Activated CD4-positive, alpha-beta memory T cell treated with anti-CD3 and anti-CD28 coated beads for 36 hours (primary cell): ENCODE measurements around the gene STAB2. TPM values are rescaled to one million over a fixed set of nuclear protein-coding genes. Genes with fewer than 3 reads are reported as not detected.

Experiments
- CTCF ChIA-PET: fragments of 350-600 bp; sonication (Branson Sonifier 250); formaldehyde crosslinking; loops from one replicate; lab custom pipeline; 2021; ENCODE audit warnings: antibody characterized with exemption, inconsistent platforms; lab: Charles Lee
- POLR2A ChIA-PET: fragments of 350-600 bp; sonication (Branson Sonifier 250); formaldehyde crosslinking; loops from one replicate; lab custom pipeline; 2021; ENCODE audit warnings: antibody characterized with exemption; lab: Charles Lee
- DNase-seq: peaks from one replicate; pipeline ENCODE4 v3.0.0-alpha.2; 2020
- H3K27ac Mint-ChIP-seq: one replicate; pipeline ENCODE4 v1.8.0; 2021; ENCODE audit warnings: mixed read lengths
- H3K27me3 Mint-ChIP-seq: one replicate; pipeline ENCODE4 v1.8.0; 2021; ENCODE audit warnings: mixed read lengths
- H3K36me3 Mint-ChIP-seq: one replicate; pipeline ENCODE4 v1.8.0; 2021; ENCODE audit warnings: mixed read lengths
- H3K4me1 Mint-ChIP-seq: one replicate; pipeline ENCODE4 v1.8.0; 2021; ENCODE audit warnings: low read depth, mixed read lengths
- H3K4me3 Mint-ChIP-seq: one replicate; pipeline ENCODE4 v1.8.0; 2021; ENCODE audit warnings: mild to moderate bottlenecking, mixed read lengths
- H3K9me3 Mint-ChIP-seq: one replicate; pipeline ENCODE4 v1.8.0; 2021; ENCODE audit warnings: mixed read lengths
- intact Hi-C: fragments of 100-400 bp; cut with micrococcal nuclease; formaldehyde crosslinking; loops from one replicate; pipeline ENCODE4 v1.15.1; 2023
- total RNA-seq, 2 experiments: library from RNA; stranded (reverse); gene quantifications; one replicate each; pipeline ENCODE4 v1.2.3, GENCODE V29; 2021

Gene STAB2
- total RNA-seq, 2 experiments from 2014 or later = not detected

DNA sequence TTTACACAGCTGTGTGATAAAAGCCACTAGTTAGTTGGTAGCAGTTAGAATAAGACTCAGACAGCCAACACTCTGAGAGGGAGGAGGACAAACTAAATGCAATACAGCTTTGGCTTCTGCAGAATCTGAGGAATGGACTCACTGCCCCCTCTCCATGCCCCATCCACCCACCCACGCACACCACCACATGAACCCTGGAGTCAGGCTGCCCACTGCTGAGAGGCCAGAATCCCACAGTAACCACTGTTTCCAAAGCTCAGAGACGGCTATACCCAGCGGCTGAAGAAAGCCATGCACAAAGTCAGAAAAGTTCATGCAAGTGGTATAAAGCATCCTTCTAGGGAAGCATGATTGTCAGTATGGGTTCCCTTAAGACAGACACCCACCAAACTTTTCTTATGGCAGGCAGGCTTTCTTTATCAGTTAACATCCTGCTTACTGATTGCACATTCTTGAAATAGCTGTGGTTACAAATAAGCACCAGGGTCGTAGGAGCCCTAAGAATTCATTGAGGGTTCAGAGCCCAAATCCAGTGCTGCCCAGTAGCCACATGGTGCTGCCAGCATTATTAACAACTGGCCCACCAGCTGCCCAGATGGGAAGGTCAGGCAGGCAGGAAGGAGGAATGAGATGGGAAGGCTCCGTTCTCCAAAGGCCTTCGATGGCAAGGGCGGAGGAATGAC lies 192.5 kb downstream of the STAB2 start:
- Mint-ChIP-seq H3K27ac (no peak overlapping the region), H3K4me1 (no peaks in the 10 kb centered on the region), H3K9me3 (no peaks in the 10 kb centered on the region), H3K4me3 (no peak overlapping the region), H3K27me3 (no peaks in the 10 kb centered on the region), H3K36me3 (peaks cover 48% of the 10 kb centered on the region)
- no peak for DNase-seq
- ChIA-PET CTCF (interaction anchor here (1.2 kb wide), 1 partner anchor 329 kb away, joined by 3 read pairs; no protein-coding TSS in a partner anchor), POLR2A (interaction anchor here (0.6 kb wide), 1 partner anchor 30 kb away, joined by 4 read pairs; no protein-coding TSS in a partner anchor)
- intact Hi-C loops = no loop called here

DNA sequence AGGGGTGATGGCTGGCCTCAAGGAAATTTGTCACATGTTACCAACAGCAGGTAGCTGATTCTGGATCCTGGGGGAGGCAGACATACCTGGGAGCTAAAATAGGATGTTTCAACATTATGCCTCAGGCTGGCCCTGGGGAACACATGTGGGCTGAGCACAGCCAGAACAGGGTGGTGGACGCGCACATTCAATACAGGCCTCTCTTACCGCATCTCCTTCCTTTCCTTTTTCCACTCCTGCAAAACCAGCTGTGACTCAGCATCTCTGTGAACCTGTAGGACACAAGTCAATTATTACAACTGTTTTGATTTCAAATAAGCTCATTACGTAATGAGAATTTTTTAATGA lies 193.0 kb downstream of the STAB2 start:
- H3K27me3 Mint-ChIP-seq = no peaks in the 10 kb centered on the region
- intact Hi-C loops = no loop called here
- no peaks in the 10 kb centered on the region for H3K9me3 Mint-ChIP-seq
- ChIA-PET CTCF (no interaction called here), POLR2A (interaction anchor here (0.6 kb wide), 1 partner anchor 30 kb away, joined by 4 read pairs; no protein-coding TSS in a partner anchor)
- no peak for DNase-seq
- peaks cover 48% of the 10 kb centered on the region for H3K36me3 Mint-ChIP-seq
- no peak overlapping the region for H3K27ac Mint-ChIP-seq
- H3K4me1 Mint-ChIP-seq = no peaks in the 10 kb centered on the region
- H3K4me3 Mint-ChIP-seq = no peak overlapping the region

DNA sequence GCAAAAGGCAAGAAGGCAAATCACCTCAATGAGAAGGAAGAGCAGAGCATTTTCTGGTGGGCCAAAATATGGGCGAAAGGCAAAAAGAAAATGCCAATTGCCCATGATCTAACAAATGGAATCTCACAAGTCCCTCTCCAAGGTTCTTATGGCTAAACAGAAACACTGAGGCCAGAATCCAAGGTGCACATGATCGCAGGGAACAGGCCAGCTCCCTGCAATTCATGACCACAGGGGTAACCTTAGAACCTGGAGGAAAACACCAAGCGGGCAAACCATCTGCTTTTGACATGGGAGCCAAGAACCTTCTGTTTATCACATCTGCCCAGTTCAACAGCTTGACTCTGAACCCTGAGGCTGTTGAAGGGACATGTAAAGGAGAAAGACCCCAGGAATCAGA lies 193.9 kb downstream of the STAB2 start:
- Mint-ChIP-seq H3K27ac (no peak overlapping the region), H3K9me3 (no peaks in the 10 kb centered on the region), H3K4me3 (no peak overlapping the region), H3K27me3 (no peaks in the 10 kb centered on the region), H3K36me3 (peaks cover 50% of the 10 kb centered on the region), H3K4me1 (no peaks in the 10 kb centered on the region)
- no peak for DNase-seq
- POLR2A ChIA-PET = no interaction called here
- intact Hi-C loops = no loop called here
- CTCF ChIA-PET = no interaction called here

DNA sequence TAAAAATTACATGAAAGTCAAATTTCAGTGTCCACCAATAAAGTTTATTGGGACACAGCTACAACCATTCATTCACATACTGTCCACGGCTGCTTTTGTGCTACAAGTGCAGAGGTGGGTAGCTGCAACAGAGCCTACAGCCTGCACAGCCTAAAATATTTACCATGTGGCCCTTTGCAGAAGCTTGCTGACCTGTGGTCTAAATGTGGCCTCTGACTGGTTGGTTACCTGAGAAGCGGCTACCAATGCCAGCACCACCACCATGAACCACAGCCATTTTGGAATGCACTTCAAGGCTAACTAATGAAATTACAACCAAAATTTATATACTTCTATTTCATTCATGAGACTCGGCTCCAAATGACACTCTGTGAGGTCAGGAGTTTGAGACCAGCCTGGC lies 195.3 kb downstream of the STAB2 start:
- Mint-ChIP-seq H3K9me3 (no peaks in the 10 kb centered on the region), H3K4me1 (no peaks in the 10 kb centered on the region), H3K4me3 (no peak overlapping the region), H3K27ac (no peak overlapping the region), H3K36me3 (peaks cover 43% of the 10 kb centered on the region), H3K27me3 (no peaks in the 10 kb centered on the region)
- POLR2A ChIA-PET = no interaction called here
- CTCF ChIA-PET = no interaction called here
- no peak for DNase-seq
- intact Hi-C loops = no loop called here

GRCh38 chr12:103783744-103784664 lies 196.9 kb downstream of the STAB2 start:
- ChIA-PET CTCF (no interaction called here), POLR2A (no interaction called here)
- Mint-ChIP-seq H3K36me3 (peaks cover 32% of the 10 kb centered on the region), H3K27ac (no peak overlapping the region), H3K9me3 (no peaks in the 10 kb centered on the region), H3K4me1 (no peaks in the 10 kb centered on the region), H3K4me3 (no peak overlapping the region), H3K27me3 (no peaks in the 10 kb centered on the region)
- intact Hi-C loops = no loop called here
- no peak for DNase-seq

DNA sequence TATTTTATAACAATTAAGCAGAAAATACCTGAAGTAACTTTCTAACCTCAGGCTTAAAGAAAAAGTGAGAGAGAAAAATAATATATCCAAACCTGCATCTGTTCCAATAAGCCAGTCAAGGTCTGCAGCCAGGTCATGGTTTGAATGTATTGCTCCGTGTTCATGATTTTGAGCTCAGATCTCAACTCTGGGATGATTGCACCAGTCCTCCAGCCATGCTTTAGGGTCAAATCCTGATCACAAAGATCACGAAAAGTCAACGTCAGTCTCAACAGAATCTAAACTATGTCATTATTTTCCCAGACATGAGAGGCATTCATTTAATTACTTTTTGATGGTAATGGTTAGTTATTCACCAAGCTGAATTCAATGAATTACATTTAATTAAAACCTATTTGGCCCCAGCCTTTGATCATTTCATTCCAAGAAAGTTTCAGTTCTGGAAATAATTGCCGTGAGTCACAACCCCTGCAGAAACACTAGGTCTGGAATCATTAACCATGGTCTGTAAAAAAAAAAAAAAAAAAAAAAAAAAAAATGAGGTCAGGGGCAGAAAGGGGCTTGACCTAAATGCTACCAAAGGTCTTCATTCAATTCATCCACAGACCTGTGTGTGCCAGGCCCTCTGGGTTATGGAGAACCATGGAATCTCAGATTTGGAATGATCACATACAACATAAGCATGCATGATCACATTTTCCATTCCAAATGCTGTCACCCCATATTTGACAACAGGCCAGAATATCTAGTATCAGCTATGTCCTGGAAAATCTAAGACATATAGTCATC lies 198.4 kb downstream of the STAB2 start:
- H3K27ac Mint-ChIP-seq = no peak overlapping the region
- DNase-seq = no peak
- H3K4me1 Mint-ChIP-seq = no peaks in the 10 kb centered on the region
- ChIA-PET CTCF (interaction anchor here (0.6 kb wide), 1 partner anchor 1851 kb away, joined by 3 read pairs; no protein-coding TSS in a partner anchor), POLR2A (interaction anchor here (0.7 kb wide), 1 partner anchor 76 kb away, joined by 7 read pairs; no protein-coding TSS in a partner anchor)
- no peak overlapping the region for H3K4me3 Mint-ChIP-seq
- intact Hi-C loops = no loop called here
- no peaks in the 10 kb centered on the region for H3K27me3 Mint-ChIP-seq
- H3K9me3 Mint-ChIP-seq = no peaks in the 10 kb centered on the region
- H3K36me3 Mint-ChIP-seq = peaks cover 24% of the 10 kb centered on the region

GRCh38 chr12:103786201-103786600 lies 199.1 kb downstream of the STAB2 start:
- no peak for DNase-seq
- CTCF ChIA-PET = no interaction called here
- intact Hi-C loops = no loop called here
- no peak overlapping the region for H3K27ac Mint-ChIP-seq
- H3K4me1 Mint-ChIP-seq = no peaks in the 10 kb centered on the region
- POLR2A ChIA-PET = no interaction called here
- peaks cover 24% of the 10 kb centered on the region for H3K36me3 Mint-ChIP-seq
- no peak overlapping the region for H3K4me3 Mint-ChIP-seq
- H3K9me3 Mint-ChIP-seq = no peaks in the 10 kb centered on the region
- no peaks in the 10 kb centered on the region for H3K27me3 Mint-ChIP-seq

DNA sequence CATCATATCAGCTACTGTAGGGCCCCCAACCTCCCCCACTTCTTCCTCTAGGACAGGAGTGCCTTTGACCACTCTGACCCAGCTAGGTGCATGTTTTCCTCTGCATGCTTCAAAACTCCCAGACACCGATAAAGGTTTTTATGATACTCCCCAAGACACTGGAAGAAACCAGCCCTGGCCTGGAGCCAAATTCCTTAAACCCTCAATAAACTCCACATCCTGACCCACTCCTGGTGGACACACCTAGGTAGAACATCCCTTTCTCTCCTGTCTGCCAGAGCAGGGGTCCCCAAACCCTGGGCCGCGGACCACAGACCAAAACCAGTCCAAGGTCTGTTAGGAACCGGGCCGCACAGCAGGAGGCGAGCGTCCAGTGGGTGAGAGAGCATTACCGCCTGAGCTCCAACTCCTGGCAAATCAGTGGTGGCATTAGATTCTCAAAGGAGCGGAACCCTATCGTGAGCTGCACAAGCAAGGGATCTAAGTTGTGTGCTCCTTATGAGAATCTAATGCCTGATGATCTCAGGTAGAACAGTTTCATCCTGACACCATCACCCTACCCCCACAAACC lies 204.4 kb downstream of the STAB2 start:
- intact Hi-C loops = no loop called here
- DNase-seq = no peak
- ChIA-PET CTCF (no interaction called here), POLR2A (no interaction called here)
- peaks cover 16% of the 10 kb centered on the region for H3K36me3 Mint-ChIP-seq
- no peaks in the 10 kb centered on the region for H3K4me1 Mint-ChIP-seq
- H3K9me3 Mint-ChIP-seq = no peaks in the 10 kb centered on the region
- no peak overlapping the region for H3K4me3 Mint-ChIP-seq
- no peaks in the 10 kb centered on the region for H3K27me3 Mint-ChIP-seq
- H3K27ac Mint-ChIP-seq = no peak overlapping the region

- CTCF ChIA-PET = no interaction called here
- intact Hi-C loops = no loop called here
- Mint-ChIP-seq H3K4me1 (no peaks in the 10 kb centered on the region), H3K27ac (no peak overlapping the region), H3K4me3 (no peak overlapping the region), H3K9me3 (no peaks in the 10 kb centered on the region), H3K36me3 (peaks cover 24% of the 10 kb centered on the region), H3K27me3 (no peaks in the 10 kb centered on the region)
- DNase-seq = no peak
- POLR2A ChIA-PET = no interaction called here
These were observed 206.0 kb downstream of the STAB2 start for GRCh38 chr12:103793046-103793445.

- H3K27ac Mint-ChIP-seq = no peak overlapping the region
- intact Hi-C loops = no loop called here
- no peaks in the 10 kb centered on the region for H3K9me3 Mint-ChIP-seq
- H3K36me3 Mint-ChIP-seq = peaks cover 26% of the 10 kb centered on the region
- H3K4me1 Mint-ChIP-seq = no peaks in the 10 kb centered on the region
- H3K27me3 Mint-ChIP-seq = no peaks in the 10 kb centered on the region
- ChIA-PET CTCF (no interaction called here), POLR2A (no interaction called here)
- no peak overlapping the region for H3K4me3 Mint-ChIP-seq
- DNase-seq = no peak
These were observed 206.5 kb downstream of the STAB2 start for GRCh38 chr12:103793512-103794045.

DNA sequence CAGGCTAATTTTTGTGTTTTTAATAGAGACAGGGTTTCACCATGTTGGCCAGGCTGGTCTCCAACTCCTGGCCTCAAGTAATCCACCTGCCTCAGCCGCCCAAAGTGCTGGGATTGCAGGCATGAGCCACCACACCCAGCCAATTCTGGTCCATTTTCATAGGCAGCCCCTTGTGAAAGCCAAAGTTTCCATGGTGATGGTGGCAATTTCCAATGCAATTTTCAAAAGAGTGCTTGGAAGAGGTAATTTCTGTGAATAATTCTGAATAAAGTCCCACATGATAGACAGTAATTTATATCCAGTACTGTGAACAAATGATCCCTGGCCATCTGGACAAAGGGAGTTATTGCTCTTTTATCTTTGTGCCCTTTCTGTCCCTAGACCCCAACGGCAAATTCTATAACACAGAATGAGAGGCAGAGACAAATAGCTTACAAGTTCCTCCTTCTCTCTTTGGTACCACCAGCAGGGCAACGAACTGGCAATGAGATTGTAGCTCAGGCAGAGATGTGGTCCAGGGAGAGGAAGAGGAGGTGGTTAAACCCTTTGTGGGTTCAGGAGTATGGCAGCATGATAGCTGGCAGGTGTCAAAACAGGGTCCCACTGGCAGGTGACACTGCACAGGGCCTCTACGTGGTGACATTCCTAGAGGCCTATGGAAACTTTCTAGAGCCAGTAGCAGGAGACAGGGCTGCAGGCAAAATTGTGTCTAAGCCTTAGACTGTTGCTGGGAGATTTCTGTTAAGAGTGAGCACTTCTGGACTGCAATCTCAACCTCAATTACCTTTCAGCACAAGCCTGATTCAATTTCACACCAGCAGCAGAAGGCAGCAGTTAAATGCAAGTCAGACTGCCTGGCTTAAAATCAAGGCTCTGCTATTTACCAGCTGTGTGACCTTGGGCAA lies 207.5 kb downstream of the STAB2 start:
- Mint-ChIP-seq H3K4me1 (no peaks in the 10 kb centered on the region), H3K36me3 (peaks cover 26% of the 10 kb centered on the region), H3K27ac (no peak overlapping the region), H3K9me3 (no peaks in the 10 kb centered on the region), H3K4me3 (no peak overlapping the region), H3K27me3 (no peaks in the 10 kb centered on the region)
- intact Hi-C loops = no loop called here
- POLR2A ChIA-PET = no interaction called here
- CTCF ChIA-PET = no interaction called here
- DNase-seq = no peak
